ENCODE results near the gene LYZ. TPM values are rescaled to one million over a fixed set of nuclear protein-coding genes. Genes with fewer than 3 reads are reported as not detected.

The LYZ gene
- total RNA-seq, 1 experiment from 2014 or later, result not detected

DNA sequence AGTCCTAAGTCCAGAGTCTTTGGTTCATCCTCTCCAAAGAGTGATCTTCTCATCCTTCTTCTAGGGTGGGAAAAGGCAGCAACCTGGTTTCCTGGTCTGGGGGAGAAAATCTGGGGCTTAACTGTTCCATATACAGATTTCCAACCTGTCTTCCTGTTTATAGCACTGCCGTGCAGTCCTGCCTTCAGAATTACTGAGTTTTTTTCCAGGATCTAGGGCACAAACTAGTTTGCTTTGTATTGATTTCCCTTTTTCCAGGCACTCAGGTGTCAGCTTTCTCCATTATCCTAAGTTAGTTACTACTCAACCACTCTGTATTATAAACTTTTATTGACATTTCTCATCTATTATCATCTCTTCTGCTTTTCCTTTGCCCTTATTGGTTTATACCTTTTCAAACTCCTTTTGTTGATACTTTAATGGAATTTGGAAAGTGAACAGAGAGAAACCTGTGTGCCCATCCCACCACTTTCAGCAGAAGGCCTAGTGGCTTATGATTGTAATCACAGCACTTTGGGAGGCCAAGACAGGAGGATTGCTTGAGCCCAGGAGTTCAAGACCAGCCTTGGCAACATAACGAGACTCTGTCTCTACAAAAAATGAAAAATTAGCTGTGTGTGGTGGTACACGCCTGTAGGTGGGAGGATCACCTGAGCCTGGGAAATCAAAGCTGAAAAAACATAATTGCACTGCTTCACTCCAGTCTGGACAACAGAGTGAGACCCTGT lies 4.1 kb upstream of the LYZ start:
- no peak overlapping the region for H3K4ac ChIP-seq (ENCODE audit: low read depth, low read length)

More for the DNA sequence above, 4.1 kb upstream of the LYZ start:
- no peak overlapping the region for H3K18ac ChIP-seq (ENCODE audit: insufficient read length, low read depth, low read length)
- no peaks in the 10 kb centered on the region for H3K9me3 ChIP-seq (ENCODE audit: control insufficient read depth, low read depth, low read length)
- no peak overlapping the region for H3K4me2 ChIP-seq (ENCODE audit: insufficient read depth, insufficient read length, low read length)
- H3K14ac ChIP-seq (ENCODE audit: insufficient read depth, low read length), result no peak overlapping the region
- no peaks in the 10 kb centered on the region; the same call in 1 of the 2 replicates for H3K27me3 Mint-ChIP-seq (ENCODE audit: low read depth)
- H2BK15ac ChIP-seq (ENCODE audit: low read depth, low read length), result no peak overlapping the region
- peaks cover 2 to 6% of the 10 kb centered on the region in 2 experiments; a peak in 3 of 4 replicates for H3K4me1 Mint-ChIP-seq
- no peaks in the 10 kb centered on the region for H3K4me1 ChIP-seq (ENCODE audit: insufficient read depth, low read length)
- H3K56ac ChIP-seq (ENCODE audit: insufficient read length, low read depth, low read length), result no peak overlapping the region
- no peak overlapping the region for H2BK120ac ChIP-seq (ENCODE audit: low read depth, low read length, poor library complexity, severe bottlenecking)
- no peak overlapping the region for H2BK12ac ChIP-seq (ENCODE audit: insufficient read length, low read depth, low read length)
- H3K79me1 ChIP-seq (ENCODE audit: insufficient read depth, low read depth, low read length, poor library complexity, severe bottlenecking), result no peaks in the 10 kb centered on the region
- no CpG with 5 or more reads among the region's 3 CpGs for WGBS (ENCODE audit: extremely low coverage, insufficient read length, low lambda C conversion rate)
- H3K9me3 Mint-ChIP-seq, result no peaks in the 10 kb centered on the region
- no peak overlapping the region for H2BK5ac ChIP-seq (ENCODE audit: insufficient read length, low read length)
- H4K8ac ChIP-seq (replicated peaks; ENCODE audit: insufficient read length, low read depth, low read length), result no peak overlapping the region
- H3T11ph ChIP-seq (ENCODE audit: low read length), result no peak overlapping the region
- H3K79me2 ChIP-seq (ENCODE audit: insufficient read depth, low read length), result no peaks in the 10 kb centered on the region
- DNase-seq, result no peak
- no peak overlapping the region for H3K27ac ChIP-seq (ENCODE audit: insufficient read length, low read depth, low read length)
- no peak overlapping the region for H2AFZ ChIP-seq (ENCODE audit: low read length)
- no peaks in the 10 kb centered on the region for H3K36me3 Mint-ChIP-seq (ENCODE audit: insufficient read depth in 1 of 3, low read depth in 3 of 3)
- H3K23ac ChIP-seq (ENCODE audit: insufficient read length, low read depth, low read length), result no peak overlapping the region
- H3K4me3 Mint-ChIP-seq, result no peak overlapping the region
- no peak overlapping the region for H3K9ac ChIP-seq (ENCODE audit: extremely low read depth, insufficient read length, low read length)
- no peak overlapping the region for H4K5ac ChIP-seq (ENCODE audit: insufficient read length, low read depth, low read length)
- H2BK20ac ChIP-seq (ENCODE audit: low read depth, low read length, poor library complexity, severe bottlenecking), result no peak overlapping the region
- H2AK5ac ChIP-seq (ENCODE audit: insufficient read length, low read length), result no peak overlapping the region
- no peak overlapping the region for H3K27ac Mint-ChIP-seq
- no peaks in the 10 kb centered on the region for H3K23me2 ChIP-seq (ENCODE audit: insufficient read length, low read depth, low read length, poor library complexity, severe bottlenecking)
- TF ChIP-seq, protein P1, sequence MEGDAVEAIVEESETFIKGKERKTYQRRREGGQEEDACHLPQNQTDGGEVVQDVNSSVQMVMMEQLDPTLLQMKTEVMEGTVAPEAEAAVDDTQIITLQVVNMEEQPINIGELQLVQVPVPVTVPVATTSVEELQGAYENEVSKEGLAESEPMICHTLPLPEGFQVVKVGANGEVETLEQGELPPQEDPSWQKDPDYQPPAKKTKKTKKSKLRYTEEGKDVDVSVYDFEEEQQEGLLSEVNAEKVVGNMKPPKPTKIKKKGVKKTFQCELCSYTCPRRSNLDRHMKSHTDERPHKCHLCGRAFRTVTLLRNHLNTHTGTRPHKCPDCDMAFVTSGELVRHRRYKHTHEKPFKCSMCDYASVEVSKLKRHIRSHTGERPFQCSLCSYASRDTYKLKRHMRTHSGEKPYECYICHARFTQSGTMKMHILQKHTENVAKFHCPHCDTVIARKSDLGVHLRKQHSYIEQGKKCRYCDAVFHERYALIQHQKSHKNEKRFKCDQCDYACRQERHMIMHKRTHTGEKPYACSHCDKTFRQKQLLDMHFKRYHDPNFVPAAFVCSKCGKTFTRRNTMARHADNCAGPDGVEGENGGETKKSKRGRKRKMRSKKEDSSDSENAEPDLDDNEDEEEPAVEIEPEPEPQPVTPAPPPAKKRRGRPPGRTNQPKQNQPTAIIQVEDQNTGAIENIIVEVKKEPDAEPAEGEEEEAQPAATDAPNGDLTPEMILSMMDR (conservative IDR thresholded peaks at IDR 0.05), result no peak
- no peak overlapping the region for H4K91ac ChIP-seq (ENCODE audit: insufficient read length, low read depth, low read length)
- H4K20me1 ChIP-seq (ENCODE audit: control insufficient read depth, insufficient read depth, insufficient read length), result no peaks in the 10 kb centered on the region
- no peaks in the 10 kb centered on the region for H3K27me3 ChIP-seq (ENCODE audit: insufficient read depth, low read length)
